Fibroblast of peridontal ligament (primary cell): ENCODE data around the gene NDUFA8.
A peak's percentile ranks its signal among the peaks of the same experiment; 100 is the strongest.

Experiments
- DNase-seq: peaks from one replicate; pipeline ENCODE4 v3.0.0-alpha.2; 2010; ENCODE audit errors: extremely low read depth

NDUFA8 gene

DNA sequence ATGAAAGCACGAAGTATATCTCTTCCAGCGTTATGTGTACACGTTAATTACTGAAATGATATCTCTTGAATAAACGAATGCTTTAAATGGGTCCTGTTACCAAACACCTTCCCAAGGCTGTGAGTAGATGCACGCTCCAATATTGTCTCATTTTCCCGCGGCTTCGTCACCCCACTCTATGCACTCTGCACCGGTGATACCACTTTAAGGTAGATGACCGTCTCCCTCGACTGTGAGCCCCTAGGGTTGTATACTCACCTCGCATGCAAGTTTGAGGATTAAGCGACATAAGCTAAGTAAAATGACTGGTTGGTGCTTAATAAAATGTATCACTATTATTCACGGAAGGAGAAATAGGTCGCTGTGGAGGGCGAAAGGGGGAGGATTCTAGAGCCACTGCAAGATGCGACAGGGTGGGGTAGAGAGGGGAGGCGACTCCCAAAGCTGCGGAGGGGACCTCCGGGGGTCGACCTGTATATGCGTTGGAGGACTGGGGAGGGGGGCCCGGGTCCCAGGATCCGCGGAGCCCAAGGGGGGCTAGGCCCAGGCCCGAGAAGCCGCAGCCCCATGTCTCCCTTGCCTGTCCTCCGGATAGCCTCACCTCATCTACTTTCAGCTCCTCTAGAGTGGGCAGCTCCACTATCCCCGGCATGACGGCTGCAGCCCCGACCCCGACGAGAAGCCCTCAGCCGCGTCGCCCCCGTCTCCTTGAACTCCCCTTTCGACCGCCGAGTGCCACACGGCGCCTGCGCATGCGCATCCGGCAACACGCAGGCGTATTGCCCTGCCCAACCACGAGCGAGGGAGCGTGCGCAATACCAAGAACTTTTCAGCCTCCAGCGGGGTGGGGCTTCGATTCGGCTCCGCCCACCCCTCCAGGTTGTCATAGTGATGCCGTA is at the start of gene NDUFA8, which contains the start of gene MORN5:
Gene NDUFA8, minus strand, starts transcription at position 754 of the 899 bp plus-strand sequence. Its CDS starts 102 bp downstream, at position 652.
Gene MORN5, plus strand, starts transcription at position 883 of the 899 bp plus-strand sequence. CDS start 65 bp downstream, outside the sequence.
- DNase-seq = peak; percentile 96

DNA sequence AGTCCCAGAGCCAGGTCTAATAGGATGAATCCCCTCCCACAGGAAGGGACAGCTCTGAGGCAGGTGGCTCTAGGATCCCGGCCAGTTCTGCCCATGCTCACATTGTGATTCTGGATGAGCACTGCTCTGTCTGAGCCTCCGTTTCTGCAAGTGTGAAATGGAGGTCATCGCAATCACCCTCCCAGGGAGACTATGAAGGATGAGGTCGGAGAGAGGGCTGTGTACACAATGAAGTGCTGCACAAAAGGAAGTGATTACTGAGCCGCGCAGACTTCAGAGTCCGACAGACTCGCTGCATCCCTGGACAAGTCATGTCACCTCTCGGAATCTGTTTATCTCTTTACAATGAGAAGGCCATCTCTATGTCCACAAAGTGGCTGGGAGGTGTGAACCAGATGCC is 47.5 kb upstream of the NDUFA8 start:
- DNase-seq = no peak

DNA sequence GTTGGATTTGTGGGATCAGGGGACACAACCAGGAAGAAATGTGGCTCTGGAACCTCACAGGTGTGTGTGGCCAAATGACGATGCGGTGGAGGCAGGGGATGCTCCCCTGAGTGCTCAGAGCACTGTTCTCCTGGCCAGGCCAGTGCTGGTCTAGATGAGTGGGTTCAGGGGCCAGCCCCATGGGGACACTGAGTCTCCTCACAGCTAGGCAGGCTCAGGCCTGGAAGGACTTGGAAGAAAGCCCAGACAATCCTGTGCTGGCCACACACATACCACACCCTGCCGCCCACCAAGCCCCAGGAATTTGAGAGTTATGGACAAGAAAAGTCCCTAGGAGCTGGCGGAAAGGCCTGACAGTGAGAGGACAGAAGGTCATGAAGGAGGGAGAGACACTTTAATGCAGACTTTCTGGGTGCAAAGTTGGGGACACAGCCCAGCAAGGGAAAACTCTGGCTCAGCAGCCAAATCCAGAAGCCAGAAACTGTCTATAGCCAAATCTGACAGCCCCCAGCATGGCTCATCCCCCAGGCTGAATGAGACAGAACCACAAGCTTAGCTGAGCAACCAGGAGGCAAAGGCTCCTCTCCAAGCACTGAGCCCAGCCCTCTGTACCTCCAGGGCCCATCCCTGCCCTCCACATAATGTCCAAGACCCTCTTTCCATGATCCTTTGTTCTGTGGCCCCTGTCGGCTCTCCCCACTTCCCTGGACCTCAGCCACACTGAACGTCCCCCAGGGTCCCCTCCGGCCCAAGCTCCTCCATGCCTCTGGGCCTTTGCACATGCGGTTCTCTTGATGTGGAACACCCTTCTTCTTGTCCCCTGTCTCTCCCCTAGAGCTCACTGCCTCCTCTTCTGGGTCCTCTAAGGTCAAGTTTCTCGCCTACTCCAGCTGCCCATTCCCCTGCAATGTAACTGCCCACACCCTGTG is 46.8 kb upstream of the NDUFA8 start:
- peak; percentile 87 for DNase-seq

DNA sequence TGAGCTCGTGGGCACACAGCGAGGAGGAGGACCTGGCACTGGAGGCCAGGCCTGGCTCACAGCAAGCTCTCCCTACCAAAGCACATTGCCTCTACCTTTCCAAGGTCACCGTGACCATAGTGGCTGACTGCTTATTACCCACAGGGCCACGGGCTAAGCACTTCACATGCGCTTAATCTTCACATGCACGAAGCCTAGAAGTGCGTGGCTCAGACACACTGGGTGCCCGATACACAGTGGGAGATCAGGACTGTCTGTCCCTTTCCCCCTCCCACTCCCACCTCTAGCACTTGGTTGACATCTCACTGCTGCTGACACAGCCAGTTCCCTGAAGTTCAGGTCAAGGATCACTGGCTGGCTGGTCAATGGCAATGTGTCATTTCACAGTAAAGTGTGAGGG is 45.6 kb upstream of the NDUFA8 start:
- DNase-seq = no peak

DNA sequence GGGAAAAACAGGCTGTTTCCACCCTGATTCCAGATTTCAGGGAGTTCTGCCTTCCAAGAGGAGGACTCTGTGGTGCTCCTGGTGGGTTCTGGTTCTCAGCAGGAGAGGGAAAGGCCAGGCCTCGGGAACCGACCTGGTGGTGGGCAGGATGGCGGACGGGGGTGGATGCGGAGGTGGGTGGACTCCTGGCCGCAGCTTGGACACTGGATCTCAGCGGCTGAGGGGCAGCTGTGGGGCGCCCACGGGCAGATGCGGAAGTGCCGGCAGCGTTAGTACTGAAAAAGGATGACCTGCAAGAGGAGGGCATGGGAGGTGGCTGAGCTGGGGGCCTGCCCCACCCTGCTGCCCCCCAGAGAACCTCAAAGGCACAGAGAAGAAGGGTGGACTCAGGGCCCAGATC is 44.9 kb upstream of the NDUFA8 start:
- no peak for DNase-seq

DNA sequence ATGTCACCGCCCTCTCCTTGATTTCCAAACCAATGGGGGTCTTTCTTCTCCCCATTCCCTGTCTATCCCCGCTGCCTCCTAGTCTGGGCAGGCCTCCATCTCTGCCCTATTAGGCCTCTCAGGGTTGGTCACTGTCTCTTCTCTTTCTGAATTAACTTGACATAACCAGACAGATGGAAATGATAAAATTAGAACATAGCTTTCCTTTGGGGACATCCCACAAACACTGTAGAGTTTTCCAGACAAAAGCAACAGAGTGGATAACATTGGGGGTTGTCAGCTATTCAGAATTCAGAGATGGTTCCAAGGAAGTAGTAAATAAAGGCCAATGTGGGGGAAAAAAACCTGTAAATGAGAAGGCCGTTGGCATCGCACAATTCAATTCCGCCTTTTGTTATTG is 44.5 kb upstream of the NDUFA8 start:
- DNase-seq = no peak

DNA sequence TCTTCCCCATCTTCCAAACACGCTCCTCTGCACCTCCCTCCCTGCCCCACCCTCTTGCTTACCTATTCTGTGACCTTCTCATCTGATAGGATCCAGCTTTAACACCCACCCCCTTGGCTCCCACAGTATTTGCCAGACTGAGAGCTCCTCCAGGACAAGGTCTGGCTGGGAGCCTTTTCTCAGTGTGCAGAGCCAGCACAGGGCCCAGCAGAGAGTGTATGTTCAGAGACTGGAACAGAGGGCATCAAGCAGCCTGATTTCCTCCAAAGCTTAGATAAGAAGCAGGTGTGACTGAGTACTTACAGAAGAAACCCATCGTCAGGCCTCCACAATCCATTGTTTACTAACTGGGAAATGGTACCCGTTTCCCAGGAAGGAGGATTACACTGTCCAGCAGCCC is 42.5 kb upstream of the NDUFA8 start:
- no peak for DNase-seq

DNA sequence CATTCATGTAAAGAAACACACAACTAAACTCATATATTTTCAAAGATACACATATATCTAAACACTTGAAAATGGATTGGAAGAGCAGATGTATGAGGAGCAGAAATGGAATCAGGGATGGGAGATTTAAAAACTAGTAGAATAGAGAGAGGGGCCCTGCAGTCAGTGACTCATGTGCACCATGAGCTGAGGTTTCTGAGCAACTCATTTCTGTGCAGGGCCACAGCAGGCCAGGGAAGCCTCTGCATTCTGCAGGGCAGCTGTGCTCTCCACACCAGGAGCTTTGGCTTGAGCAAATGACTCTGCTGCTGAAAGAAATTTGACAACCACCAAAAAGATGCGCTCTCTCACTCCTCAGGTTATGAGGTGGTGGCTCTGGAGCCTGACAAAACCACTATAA is 42.1 kb upstream of the NDUFA8 start:
- peak; percentile 51 for DNase-seq

DNA sequence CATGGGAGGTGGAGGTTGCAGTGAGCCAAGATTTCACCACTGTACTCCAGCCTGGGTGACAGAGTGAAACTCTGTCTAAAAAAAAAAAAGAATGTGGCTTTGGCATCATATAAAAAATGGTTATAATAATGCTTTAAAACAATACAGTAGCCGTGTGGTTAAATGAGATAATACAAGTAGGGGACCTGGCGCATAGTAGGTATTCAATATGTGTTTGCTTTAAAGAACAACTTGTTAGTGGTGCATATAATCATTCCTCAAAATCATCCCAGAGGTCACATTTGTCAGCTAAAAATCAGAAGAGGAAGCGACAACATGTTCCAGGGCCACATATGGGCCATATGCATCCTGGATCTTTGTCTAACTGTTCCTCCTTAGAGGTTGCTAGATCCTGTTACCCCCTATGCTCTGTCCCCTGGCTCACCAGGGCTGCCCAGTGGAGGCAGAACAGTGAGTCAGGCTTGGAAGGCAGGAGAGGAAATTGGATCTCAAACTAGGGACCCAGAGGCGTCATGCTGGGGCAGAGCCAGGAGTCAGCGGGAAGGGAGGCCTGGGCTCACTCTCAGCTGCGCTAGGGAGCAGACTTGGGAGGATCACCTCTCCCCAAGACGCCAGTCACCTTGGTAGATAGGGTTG is 41.5 kb upstream of the NDUFA8 start:
- DNase-seq = peak; percentile 67

DNA sequence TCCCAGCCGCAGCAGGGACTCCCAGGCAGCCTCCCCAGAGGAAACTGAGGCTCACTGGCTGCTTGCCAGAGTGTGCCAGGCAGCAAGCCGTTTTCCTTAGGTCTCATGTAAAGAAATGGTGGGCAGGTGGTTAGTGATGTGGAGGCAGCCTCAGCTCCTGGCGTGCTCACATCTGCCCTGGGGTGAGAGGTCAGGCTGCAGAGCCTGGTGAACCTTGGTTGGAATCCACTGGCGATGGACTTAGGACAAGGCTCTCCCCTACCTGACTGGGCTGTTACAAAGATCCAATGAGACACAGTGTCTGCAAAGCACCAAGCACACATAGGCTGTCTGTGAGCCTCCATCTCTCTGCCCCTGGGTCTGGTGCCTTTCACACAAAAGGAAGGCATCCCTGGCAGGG is 38.3 kb upstream of the NDUFA8 start:
- DNase-seq = no peak

DNA sequence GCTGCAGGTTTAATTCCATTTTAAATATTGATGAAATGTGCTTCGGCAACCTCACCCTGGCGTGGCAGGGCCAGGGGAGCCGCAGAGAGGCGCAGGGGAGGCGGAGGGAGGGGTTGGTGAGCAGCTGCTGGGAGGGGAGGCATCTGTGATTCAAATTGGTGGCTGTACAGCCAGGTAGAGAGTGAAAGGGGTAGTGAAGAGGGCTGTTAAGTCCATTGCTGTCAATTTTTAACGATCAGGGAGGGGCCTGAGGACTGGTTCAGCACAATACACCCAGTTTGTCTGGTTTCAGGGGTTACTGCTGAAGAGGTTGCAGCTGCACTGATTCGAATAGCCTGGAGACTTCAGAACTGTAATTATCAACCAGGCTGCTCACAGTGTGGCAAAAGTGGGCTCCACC is 37.8 kb upstream of the NDUFA8 start:
- no peak for DNase-seq

DNA sequence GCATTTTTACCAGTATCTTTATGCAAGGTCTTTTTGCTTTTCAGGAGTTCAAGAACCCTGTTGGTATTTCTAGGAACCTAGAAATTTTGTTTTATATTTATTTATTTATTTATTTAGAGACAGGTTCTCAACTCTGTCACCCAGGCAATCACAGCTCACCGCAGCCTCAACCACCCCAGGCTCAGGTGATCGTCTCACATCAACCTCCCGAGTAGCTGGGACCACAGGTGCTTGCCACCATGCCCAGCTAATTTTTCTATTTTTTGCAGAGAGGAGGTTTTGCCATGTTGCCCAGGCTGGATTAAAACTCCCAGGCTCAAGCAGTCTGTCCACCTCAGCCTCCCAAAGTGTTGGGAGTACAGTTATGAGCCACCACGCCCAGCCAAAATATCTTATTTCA is 36.3 kb upstream of the NDUFA8 start:
- no peak for DNase-seq

DNA sequence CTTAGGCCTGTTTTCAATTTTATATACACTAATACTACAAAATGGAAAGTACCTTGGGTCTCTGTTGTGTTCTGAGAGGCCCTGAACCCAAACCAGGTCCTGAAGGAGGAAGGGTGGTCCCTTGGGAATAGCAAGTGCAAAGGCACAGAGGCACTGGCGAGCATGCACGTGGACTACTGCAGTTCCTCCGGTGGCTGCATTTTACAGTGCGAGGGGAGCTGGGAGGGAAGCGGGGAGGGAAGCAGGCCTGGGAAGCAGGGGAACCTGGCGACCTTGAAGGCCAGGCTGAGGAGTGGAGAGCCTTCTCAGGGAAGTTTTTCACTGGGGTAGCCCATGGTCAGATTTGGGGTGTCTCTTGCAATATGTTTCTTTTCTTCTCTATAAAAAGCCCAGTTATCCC is 34.1 kb upstream of the NDUFA8 start:
- no peak for DNase-seq

DNA sequence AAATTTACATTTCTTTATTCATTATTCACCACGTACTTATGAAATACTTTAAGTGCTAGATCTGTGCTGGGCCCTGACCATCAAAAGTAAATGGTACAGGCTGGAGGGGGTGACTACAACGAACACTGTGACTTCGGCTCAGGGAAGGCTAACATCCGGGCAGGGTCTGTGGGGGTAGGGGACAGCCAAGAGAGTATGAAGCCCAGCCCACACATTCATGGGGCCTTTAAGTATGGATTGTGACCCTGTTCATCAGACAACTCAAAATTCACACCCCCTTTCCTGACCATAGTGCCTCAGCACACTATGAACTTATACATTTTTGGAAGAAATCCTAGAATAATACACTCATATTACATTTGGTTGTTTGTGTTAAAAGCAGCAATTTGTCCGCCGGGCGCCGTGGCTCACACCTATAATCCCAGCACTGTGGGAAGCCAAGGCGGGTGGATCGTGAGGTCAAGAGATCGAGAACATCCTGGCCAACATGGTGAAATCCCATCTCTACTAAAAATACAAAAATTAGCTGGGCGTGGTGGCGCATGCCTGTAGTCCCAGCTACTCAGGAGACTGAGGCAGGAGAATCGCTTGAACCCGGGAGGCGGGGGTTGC is 33.4 kb upstream of the NDUFA8 start:
- no peak for DNase-seq

DNA sequence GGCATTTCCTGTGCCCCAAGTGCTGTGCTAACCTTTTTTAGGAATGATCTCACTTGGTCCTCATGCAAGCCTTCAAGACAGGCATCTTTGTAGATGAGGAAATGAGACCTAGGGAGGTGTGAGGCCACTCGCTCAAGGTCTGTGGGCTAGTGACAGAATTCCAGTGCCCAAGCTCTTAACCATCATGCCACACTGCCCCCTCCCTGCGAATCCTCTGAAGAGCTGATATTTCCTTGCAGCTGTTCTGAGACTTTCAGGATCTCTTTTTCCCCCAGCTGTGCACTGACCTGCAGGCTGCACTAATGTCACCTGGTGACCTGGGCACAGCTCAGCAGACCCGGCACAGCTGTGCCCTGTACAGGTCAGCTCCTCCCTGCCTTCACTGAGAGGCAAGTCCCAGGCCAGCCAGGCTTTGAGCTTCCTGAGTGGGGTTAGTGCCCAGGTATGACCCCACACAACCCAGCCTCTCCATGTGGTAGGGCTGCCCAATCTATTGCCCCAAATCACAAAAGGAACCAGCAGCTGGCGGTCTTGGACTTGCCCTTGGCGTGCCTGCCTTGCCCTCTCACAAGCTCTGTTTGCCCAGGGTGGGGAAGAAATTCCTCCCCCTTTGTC is 32.8 kb upstream of the NDUFA8 start:
- DNase-seq = no peak

DNA sequence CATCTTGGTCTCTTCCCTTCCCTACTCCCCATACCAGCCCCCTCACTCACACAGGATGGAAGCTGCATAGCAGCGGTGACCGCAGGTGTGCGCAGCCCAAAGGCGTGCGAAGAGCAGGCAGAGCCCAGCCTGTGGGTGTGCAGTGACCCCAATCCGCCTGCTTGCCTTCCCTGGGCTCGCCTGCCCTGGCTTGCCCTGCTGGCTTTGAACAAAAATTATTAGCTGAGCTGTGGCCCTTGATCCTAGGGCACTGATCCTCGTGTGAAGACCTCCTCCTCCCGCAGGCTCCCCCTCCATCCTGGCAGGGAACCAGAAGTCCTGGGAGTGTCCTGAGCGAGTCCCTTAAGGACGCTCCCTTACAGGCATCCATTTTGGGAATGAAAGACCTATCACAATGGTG is 32.0 kb upstream of the NDUFA8 start:
- no peak for DNase-seq

DNA sequence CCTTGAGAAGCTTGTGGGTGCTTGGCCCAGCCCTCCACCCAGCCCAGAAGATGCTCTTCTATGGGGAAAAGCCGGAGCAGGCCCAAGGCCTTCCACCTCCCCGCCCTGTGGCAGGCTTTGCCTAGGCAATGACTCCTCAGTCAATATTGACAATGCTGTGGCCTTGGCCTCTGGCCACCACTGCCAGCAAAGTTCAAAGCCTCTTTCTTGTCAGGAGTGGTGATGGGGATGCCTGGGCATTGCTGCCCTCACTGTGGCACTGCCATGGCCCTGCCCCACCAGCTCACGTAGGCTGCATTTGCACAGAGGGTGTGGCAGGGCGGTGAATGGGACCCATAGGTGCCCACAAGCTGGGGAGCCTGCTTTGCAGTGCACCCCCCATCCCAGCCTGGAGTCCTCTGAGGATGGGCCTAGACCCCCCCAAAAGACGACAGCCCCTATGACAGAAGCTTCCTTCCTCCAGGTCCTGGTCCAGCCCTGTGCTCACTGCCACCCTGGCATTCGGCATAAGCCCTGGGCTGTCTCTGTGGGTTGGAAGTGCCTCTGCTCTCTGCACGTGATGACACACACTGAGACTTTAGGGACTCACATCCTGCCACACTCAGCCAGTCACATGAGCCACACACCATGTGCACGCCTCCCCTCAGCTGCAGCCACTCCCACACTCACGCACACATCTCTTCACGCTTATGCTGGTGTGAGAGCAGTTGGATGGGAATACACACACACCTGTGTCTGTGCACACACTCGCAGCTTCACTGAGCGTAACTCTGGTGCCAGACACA is 31.2 kb upstream of the NDUFA8 start:
- DNase-seq = no peak

DNA sequence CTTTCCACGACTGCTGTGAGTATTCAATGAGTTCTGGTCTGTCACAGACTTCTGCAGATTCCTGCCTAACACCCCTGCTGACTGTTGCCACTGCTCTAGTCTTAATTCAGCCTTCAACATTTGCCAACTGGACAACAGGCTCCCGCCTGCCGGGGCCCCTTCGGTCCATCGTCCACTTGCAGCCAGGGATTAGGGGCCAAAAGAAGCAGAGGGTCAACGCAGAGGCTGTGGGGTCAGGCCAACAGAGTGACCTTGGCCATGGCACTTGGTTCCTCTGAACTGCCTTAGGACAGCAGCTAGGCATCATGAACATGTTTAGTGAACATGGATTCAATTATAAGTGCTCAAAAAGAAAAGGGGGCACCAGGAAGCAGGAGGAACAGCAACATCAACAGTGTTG is 28.8 kb upstream of the NDUFA8 start:
- DNase-seq = no peak

DNA sequence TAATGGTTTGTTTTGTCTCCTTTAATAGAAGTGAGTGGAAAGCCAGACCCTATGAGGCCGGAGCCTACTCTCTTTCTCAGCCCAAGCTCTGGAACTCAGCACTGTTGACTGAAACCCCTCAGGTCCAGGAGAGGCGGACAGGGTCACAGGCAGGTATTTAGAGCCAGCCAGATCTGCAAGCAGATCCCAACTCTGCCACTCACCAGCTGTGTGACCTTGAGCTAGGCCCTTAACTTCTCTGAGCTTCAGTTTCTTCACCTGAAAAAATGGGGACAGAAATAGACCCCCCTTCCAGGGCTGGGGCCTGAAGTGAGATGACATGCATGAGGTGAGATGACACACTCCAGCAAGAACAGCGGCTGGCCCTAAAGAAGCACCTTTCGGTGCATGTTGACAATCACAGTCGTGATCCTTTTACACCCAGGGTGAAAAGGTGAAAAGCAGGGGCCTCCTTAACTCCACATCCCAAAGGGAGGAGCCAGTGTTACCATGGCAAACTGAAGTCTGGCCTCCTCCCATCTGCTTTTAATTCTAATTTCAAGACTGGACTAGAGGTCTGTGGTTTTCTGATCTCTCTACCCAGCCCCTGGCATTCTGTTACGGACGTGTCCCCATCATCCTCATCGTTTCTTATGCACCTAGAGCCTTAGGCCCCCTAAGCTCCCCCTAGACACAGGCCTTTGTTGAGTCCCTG is 27.3 kb upstream of the NDUFA8 start:
- peak; percentile 23 for DNase-seq

DNA sequence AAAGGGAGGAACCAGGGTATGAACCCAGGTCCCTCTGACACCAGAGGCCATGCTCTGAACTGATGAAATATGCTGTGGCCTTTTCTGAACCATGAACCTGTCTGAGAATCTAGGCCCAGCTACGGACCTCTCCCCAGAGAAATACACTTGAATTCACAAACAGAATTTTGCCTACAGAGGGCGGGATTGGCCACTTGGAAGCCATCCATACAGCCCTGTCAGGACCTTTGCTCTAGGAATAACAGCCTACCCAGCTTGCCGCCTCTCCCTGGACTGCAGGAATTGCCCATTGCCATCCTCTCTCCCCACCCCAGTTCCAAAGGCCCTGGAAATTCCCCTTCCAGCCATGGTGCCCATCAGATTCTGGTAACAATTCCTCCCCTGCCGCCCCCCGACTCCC is 26.7 kb upstream of the NDUFA8 start:
- DNase-seq = no peak
